Spleen (tissue), 11 donors: ENCODE measurements around the gene ID2. TPM values are rescaled to one million over a fixed set of nuclear protein-coding genes. Genes with fewer than 3 reads are reported as not detected.

Source experiments
- DNase-seq: peaks from one replicate; pipeline ENCODE4 v3.0.0-alpha.2; 2020
- H3K27ac ChIP-seq, 8 donors: fragments of 200-600 bp; sonication (generic) in 7 of 8; 1 replicate in 4 of 8; 2 replicates in 4 of 8; pipeline versions ENCODE4 v1.5.0 to v1.8.0; 2016 to 2021; ENCODE audit warnings: inconsistent platforms in 4 of 8, mild to moderate bottlenecking in 4 of 8, moderate library complexity in 1 of 8
- H3K27me3 ChIP-seq, 7 donors: fragments of 200-600 bp; sonication (generic) in 6 of 7; replicated peaks in 1 of 7; 1 replicate in 4 of 7; 2 replicates in 3 of 7; pipeline versions ENCODE4 v1.5.0 to v1.8.0; 2016 to 2021; ENCODE audit warnings: inconsistent platforms in 3 of 7, mild to moderate bottlenecking in 1 of 7
- H3K36me3 ChIP-seq, 6 donors: fragments of 200-600 bp; sonication (generic) in 5 of 6; 1 replicate in 4 of 6; 2 replicates in 2 of 6; pipeline versions ENCODE4 v1.5.0 to v1.8.0; 2016 to 2021; ENCODE audit warnings: inconsistent platforms in 2 of 6
- H3K4me1 ChIP-seq, 6 donors: fragments of 200-600 bp; sonication (generic) in 5 of 6; 1 replicate in 3 of 6; 2 replicates in 3 of 6; pipeline versions ENCODE4 v1.5.0 to v1.8.0; 2016 to 2021; ENCODE audit warnings: inconsistent platforms in 3 of 6
- H3K4me3 ChIP-seq, 8 donors: fragments of 200-600 bp; sonication (generic) in 7 of 8; 1 replicate in 4 of 8; 2 replicates in 4 of 8; pipeline versions ENCODE4 v1.5.0 to v1.8.0; 2016 to 2021; ENCODE audit warnings: inconsistent platforms in 4 of 8, mild to moderate bottlenecking in 4 of 8, moderate library complexity in 2 of 8
- H3K9me3 ChIP-seq, 8 donors: fragments of 200-600 bp; sonication (generic) in 7 of 8; 1 replicate in 4 of 8; 2 replicates in 4 of 8; pipeline versions ENCODE4 v1.5.0 to v1.8.0; 2016 to 2021; ENCODE audit warnings: inconsistent platforms in 4 of 8
- POLR2A ChIP-seq, 3 donors: fragments of 450-650 bp; IDR thresholded peaks; one replicate each; pipeline ENCODE4 v1.5.1; 2017; ENCODE audit warnings: antibody characterized with exemption in 3 of 3, mild to moderate bottlenecking in 1 of 3
- POLR2AphosphoS5 ChIP-seq, 3 donors: sonication (generic); formaldehyde crosslinking; IDR thresholded peaks; one replicate each; pipeline ENCODE4 v1.5.1; 2017; ENCODE audit warnings: antibody characterized with exemption in 3 of 3
- WGBS, 5 donors: extraction: QIAGEN DNeasy Blood & Tissue Kit in 3 of 5; methylation state at CpG; one replicate each; pipeline versions ENCODE4 v1.1.5 to v1.1.7; 2013 to 2018; 5-methylcytosine and 5-hydroxymethylcytosine counted together
- intact Hi-C: fragments of 100-400 bp; cut with DNase I; formaldehyde crosslinking; loops from one replicate; pipeline ENCODE4 v1.15.0; 2023; ENCODE audit warnings: low total_unique reads
- polyA plus RNA-seq, 3 donors: library from polyadenylated mRNA; stranded (reverse); fragments of 200-250 nt; gene quantifications; one replicate each; pipeline ENCODE4 v1.2.1, GENCODE V29; 2013
- total RNA-seq, 7 donors: library from RNA; depleted of rRNA in 3 of 7; stranded (reverse); fragments of >200 nt in 3 of 7; fragmentation: NEBNext Ultra II Directional in 4 of 7; extraction: Animal tissue kit (Norgen Biotek cat#: 25700) in 4 of 7; gene quantifications; one replicate each; pipeline versions ENCODE4 v1.1.0 to v1.2.1, GENCODE V29; 2016 to 2021
- TF ChIP-seq, protein P1 (sequence below), 11 experiments: fragments of 200-600 bp in 7 of 11; fragments of 450-650 bp in 4 of 11; sonication (generic) in 4 of 11; IDR thresholded peaks in 8 of 11; conservative IDR thresholded peaks in 3 of 11; 1 replicate in 7 of 11; 2 replicates in 4 of 11; pipeline versions ENCODE4 v1.4.0 to v1.8.0; 2016 to 2021; ENCODE audit warnings: antibody characterized with exemption in 11 of 11, inconsistent platforms in 4 of 11, mild to moderate bottlenecking in 1 of 11
- donor health status: healthy with polysubstance abuse.
- donor health status: DM: no; HTN: no; CAD: no; lungs with moderate emphysema.
- donor health status: DM: no; HTN: no; CAD: no.
- donor health status: Bipolar disorder and iron deficiency.
- donor health status: healthy.
- donor health status: DM: no; HTN: no; CAD: no.
- donor health status: DM: yes; HTN: yes; CAD: no.

Gene ID2
- total and polyA plus RNA-seq, 10 donors, result 42.8 to 343 (median 90.1) TPM

DNA sequence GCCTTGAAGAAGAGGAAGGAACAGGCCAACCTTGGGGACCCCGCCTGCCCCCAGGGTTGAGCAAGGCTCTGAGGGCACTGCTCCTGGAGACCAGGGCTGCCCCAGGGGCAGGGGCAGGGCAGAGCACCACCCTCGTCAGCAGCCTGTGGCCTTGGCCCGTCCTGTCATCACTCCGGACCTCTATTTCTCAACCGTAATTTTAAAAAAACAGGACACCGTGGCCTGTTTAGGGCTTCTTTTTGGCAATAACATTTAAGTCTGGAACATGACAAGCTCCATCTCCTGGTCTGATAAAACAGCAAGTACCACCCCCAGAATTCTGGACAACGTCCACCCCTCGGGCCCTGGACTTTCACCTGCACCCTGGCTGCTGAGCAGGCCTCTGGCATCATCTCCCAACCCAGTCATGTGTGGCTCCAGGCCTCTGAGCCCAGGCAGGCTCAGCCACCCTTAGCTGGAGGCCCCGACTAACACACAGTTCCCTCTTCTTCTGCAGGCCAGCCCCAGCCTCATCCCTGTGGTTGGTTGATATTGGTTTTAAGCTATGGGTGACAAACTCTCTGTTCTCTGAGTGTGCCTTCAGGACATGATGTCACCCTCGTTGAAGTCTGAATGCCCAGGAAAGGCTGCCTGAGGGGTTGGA lies 22.6 kb upstream of the ID2 start:
- Histone ChIP-seq H3K27me3 (peaks cover 0 to 27% (median 0%) of the 10 kb centered on the region in 7 donors), H3K36me3 (no peaks in the 10 kb centered on the region), H3K4me3 (no peak overlapping the region), H3K27ac (no peak overlapping the region), H3K9me3 (no peaks in the 10 kb centered on the region), H3K4me1 (peaks cover 0 to 31% (median 8%) of the 10 kb centered on the region in 6 donors)
- TF ChIP-seq, protein P1, sequence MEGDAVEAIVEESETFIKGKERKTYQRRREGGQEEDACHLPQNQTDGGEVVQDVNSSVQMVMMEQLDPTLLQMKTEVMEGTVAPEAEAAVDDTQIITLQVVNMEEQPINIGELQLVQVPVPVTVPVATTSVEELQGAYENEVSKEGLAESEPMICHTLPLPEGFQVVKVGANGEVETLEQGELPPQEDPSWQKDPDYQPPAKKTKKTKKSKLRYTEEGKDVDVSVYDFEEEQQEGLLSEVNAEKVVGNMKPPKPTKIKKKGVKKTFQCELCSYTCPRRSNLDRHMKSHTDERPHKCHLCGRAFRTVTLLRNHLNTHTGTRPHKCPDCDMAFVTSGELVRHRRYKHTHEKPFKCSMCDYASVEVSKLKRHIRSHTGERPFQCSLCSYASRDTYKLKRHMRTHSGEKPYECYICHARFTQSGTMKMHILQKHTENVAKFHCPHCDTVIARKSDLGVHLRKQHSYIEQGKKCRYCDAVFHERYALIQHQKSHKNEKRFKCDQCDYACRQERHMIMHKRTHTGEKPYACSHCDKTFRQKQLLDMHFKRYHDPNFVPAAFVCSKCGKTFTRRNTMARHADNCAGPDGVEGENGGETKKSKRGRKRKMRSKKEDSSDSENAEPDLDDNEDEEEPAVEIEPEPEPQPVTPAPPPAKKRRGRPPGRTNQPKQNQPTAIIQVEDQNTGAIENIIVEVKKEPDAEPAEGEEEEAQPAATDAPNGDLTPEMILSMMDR (IDR thresholded peaks at IDR 0.05 in 8 of 11, conservative IDR thresholded peaks at IDR 0.05 in 3 of 11), result no peak
- no peak for TF ChIP-seq POLR2AphosphoS5 (IDR thresholded peaks at IDR 0.05)
- TF ChIP-seq POLR2A (IDR thresholded peaks at IDR 0.05), result no peak
- intact Hi-C loops, result no loop called here
- 45 to 76% (median 50%) methylated on average over 9 to 10 of the region's 10 CpGs for WGBS, 5 donors
- DNase-seq, result no peak

- Histone ChIP-seq H3K9me3 (no peaks in the 10 kb centered on the region), H3K27ac (no peak overlapping the region), H3K4me1 (peaks cover 0 to 33% (median 8%) of the 10 kb centered on the region in 6 donors), H3K36me3 (no peaks in the 10 kb centered on the region), H3K4me3 (no peak overlapping the region), H3K27me3 (peaks cover 0 to 33% (median 0%) of the 10 kb centered on the region in 7 donors)
- TF ChIP-seq POLR2A (IDR thresholded peaks at IDR 0.05) (no peak), POLR2AphosphoS5 (IDR thresholded peaks at IDR 0.05) (no peak)
- TF ChIP-seq, protein P1 (IDR thresholded peaks at IDR 0.05 in 8 of 11, conservative IDR thresholded peaks at IDR 0.05 in 3 of 11), result no peak
- WGBS, 5 donors, result 82 to 85% (median 84%) methylated on average over 15 to 18 of the region's 18 CpGs
- no peak for DNase-seq
- intact Hi-C loops, result no loop called here
Measured at GRCh38 chr2:8659735-8660492, 21.9 kb upstream of the ID2 start.

- no peaks in the 10 kb centered on the region for H3K36me3 ChIP-seq
- WGBS, 5 donors, result 88 to 93% (median 90%) methylated on average over 6 of the region's 6 CpGs
- H3K4me3 ChIP-seq, result no peak overlapping the region
- peaks cover 0 to 33% (median 8%) of the 10 kb centered on the region in 6 donors for H3K4me1 ChIP-seq
- H3K27ac ChIP-seq, result no peak overlapping the region
- H3K9me3 ChIP-seq, result no peaks in the 10 kb centered on the region
- H3K27me3 ChIP-seq, result peaks cover 0 to 33% (median 0%) of the 10 kb centered on the region in 7 donors
- TF ChIP-seq, protein P1 (IDR thresholded peaks at IDR 0.05 in 8 of 11, conservative IDR thresholded peaks at IDR 0.05 in 3 of 11), result no peak
- TF ChIP-seq POLR2A (IDR thresholded peaks at IDR 0.05) (no peak), POLR2AphosphoS5 (IDR thresholded peaks at IDR 0.05) (no peak)
- no peak for DNase-seq
- intact Hi-C loops, result no loop called here
Measured at GRCh38 chr2:8661235-8661634, 20.6 kb upstream of the ID2 start.

DNA sequence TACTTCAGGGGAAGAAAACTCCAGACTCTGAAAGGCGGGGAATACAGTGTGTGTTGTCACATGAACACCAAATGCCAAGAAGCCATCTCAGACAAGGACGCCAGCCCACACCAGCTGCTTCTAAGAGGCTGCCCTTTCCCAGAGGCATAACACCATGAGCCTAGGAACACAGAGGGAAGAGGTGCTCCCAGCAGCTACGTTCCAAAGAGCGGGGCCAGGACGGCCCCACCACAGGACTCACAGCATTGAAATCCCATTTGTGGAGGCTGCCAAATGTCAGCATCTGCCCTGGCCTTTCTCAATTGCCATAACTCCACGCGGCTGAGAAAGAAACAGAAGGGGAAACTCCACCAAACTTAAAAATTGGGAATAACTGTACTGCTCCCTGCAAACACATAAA lies 20.1 kb upstream of the ID2 start:
- Histone ChIP-seq H3K27me3 (peaks cover 0 to 29% (median 0%) of the 10 kb centered on the region in 7 donors), H3K4me1 (peaks cover 0 to 33% (median 8%) of the 10 kb centered on the region in 6 donors), H3K36me3 (no peaks in the 10 kb centered on the region), H3K27ac (no peak overlapping the region), H3K9me3 (no peaks in the 10 kb centered on the region), H3K4me3 (no peak overlapping the region)
- TF ChIP-seq, protein P1 (IDR thresholded peaks at IDR 0.05 in 8 of 11, conservative IDR thresholded peaks at IDR 0.05 in 3 of 11), result no peak
- TF ChIP-seq POLR2A (IDR thresholded peaks at IDR 0.05) (no peak), POLR2AphosphoS5 (IDR thresholded peaks at IDR 0.05) (no peak)
- intact Hi-C loops, result no loop called here
- 61 to 92% (median 87%) methylated on average over 7 of the region's 7 CpGs for whole genome bisulfite sequencing, 5 donors
- no peak for DNase-seq
